SU-DHL-6 (cell line): ENCODE results near the gene DCC.

Experiments used
- H2AFZ ChIP-seq: fragments of 200-600 bp; sonication (generic); 2 replicates; pipeline ENCODE4 v1.6.1; 2014; ENCODE audit warnings: low read depth, mild to moderate bottlenecking, moderate library complexity, mixed read lengths, antibody characterized with exemption, low read length; ENCODE audit not compliant: severe bottlenecking
- H3F3A ChIP-seq: fragments of 200-600 bp; shearing (Covaris generic); 2 replicates; pipeline ENCODE4 v1.6.0; 2016; ENCODE audit warnings: antibody characterized with exemption, mild to moderate bottlenecking; ENCODE audit not compliant: insufficient read depth
- H3K27ac ChIP-seq: fragments of 200-600 bp; sonication (generic); 2 replicates; pipeline ENCODE4 v1.5.1; 2016; ENCODE audit warnings: low read depth, mild to moderate bottlenecking, low read length, moderate library complexity, mixed read lengths
- H3K27me3 ChIP-seq: fragments of 200-600 bp; sonication (generic), shearing (Covaris generic); 2 replicates; pipeline ENCODE4 v1.6.0; 2014; ENCODE audit warnings: mild to moderate bottlenecking, low read length
- H3K36me3 ChIP-seq: fragments of 200-600 bp; sonication (generic); 2 replicates; pipeline ENCODE4 v1.6.1; 2014; ENCODE audit warnings: mild to moderate bottlenecking, low read length, mixed read lengths
- H3K4me2 ChIP-seq: fragments of 300-600, 200-600 bp; shearing (Covaris generic), sonication (generic); 2 replicates; pipeline ENCODE4 v1.6.0; 2014; ENCODE audit warnings: low read length, low read depth, mild to moderate bottlenecking; ENCODE audit not compliant: poor library complexity, severe bottlenecking
- H3K4me3 ChIP-seq: fragments of 200-600 bp; sonication (generic); 2 replicates; pipeline ENCODE4 v1.5.1; 2014; ENCODE audit warnings: antibody characterized with exemption, low read length, mild to moderate bottlenecking, mixed read lengths; ENCODE audit not compliant: insufficient read depth, poor library complexity, severe bottlenecking
- H3K79me2 ChIP-seq: fragments of 200-600 bp; sonication (generic); 2 replicates; pipeline ENCODE4 v1.6.1; 2014; ENCODE audit warnings: mild to moderate bottlenecking, low read length, moderate library complexity; ENCODE audit not compliant: insufficient read depth
- H3K9ac ChIP-seq: fragments of 200-600 bp; sonication (generic); 2 replicates; pipeline ENCODE4 v1.7.0; 2014; ENCODE audit warnings: mild to moderate bottlenecking, low read length
- H3K9me2 ChIP-seq: fragments of 200-600 bp; sonication (generic); replicated peaks from 2 replicates; pipeline ENCODE4 v1.6.1; 2014; ENCODE audit warnings: low read length; ENCODE audit not compliant: insufficient read depth
- H3K9me3 ChIP-seq: fragments of 200-600 bp; sonication (generic); 2 replicates; pipeline ENCODE4 v1.6.1; 2014; ENCODE audit warnings: low read length, mixed read lengths; ENCODE audit not compliant: insufficient read depth
- H4K20me1 ChIP-seq: fragments of 200-600 bp; sonication (generic); 2 replicates; pipeline ENCODE4 v1.6.1; 2014; ENCODE audit warnings: low read depth, mild to moderate bottlenecking, antibody characterized with exemption, low read length, moderate library complexity, mixed read lengths
- EZH2phosphoT487 ChIP-seq: fragments of 200-600 bp; sonication (generic), shearing (Covaris generic); conservative IDR thresholded peaks from 2 replicates; pipeline ENCODE4 v1.6.1; 2018; ENCODE audit warnings: mild to moderate bottlenecking, antibody characterized with exemption, low read length, moderate library complexity, mixed read lengths
- TF ChIP-seq, protein P1 (sequence below): fragments of 200-600 bp; sonication (generic); IDR thresholded peaks from one replicate; pipeline ENCODE4 v1.5.1; 2017; ENCODE audit warnings: antibody characterized with exemption, mild to moderate bottlenecking, low read length, moderate library complexity; ENCODE audit not compliant: insufficient read depth, poor library complexity, severe bottlenecking

DCC gene

GRCh38 chr18:52441794-52442193, 101.8 kb downstream of the DCC start:
- Histone ChIP-seq H2AFZ (no peak overlapping the region), H3K36me3 (no peaks in the 10 kb centered on the region), H3K4me3 (no peak overlapping the region), H3K9me2 (no peaks in the 10 kb centered on the region), H3K27me3 (no peaks in the 10 kb centered on the region), H4K20me1 (no peaks in the 10 kb centered on the region), H3F3A (no peaks in the 10 kb centered on the region), H3K27ac (no peak overlapping the region), H3K79me2 (no peaks in the 10 kb centered on the region), H3K9me3 (no peaks in the 10 kb centered on the region), H3K9ac (no peak overlapping the region), H3K4me2 (no peak overlapping the region)
- TF ChIP-seq, protein P1, sequence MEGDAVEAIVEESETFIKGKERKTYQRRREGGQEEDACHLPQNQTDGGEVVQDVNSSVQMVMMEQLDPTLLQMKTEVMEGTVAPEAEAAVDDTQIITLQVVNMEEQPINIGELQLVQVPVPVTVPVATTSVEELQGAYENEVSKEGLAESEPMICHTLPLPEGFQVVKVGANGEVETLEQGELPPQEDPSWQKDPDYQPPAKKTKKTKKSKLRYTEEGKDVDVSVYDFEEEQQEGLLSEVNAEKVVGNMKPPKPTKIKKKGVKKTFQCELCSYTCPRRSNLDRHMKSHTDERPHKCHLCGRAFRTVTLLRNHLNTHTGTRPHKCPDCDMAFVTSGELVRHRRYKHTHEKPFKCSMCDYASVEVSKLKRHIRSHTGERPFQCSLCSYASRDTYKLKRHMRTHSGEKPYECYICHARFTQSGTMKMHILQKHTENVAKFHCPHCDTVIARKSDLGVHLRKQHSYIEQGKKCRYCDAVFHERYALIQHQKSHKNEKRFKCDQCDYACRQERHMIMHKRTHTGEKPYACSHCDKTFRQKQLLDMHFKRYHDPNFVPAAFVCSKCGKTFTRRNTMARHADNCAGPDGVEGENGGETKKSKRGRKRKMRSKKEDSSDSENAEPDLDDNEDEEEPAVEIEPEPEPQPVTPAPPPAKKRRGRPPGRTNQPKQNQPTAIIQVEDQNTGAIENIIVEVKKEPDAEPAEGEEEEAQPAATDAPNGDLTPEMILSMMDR = no peak
- TF ChIP-seq EZH2phosphoT487 = no peak

DNA sequence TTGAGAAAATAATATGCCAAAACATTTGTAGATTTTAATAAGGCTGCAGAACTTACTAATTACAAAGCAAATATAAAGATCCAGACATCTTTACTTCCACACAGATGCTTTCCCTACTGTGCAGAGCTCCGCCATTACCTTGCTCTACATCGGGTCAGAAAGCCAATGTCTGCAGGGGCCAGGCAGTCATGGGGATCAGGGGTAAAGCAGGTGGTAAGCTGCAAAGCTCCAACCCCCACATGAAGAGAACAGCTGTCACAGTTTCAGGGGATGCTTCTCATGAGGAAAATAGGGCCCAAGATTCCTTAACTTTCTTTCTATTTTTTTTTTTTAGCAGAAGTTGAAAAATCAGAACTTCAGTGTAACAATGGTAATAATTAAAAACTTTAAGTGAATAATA, 102.7 kb downstream of the DCC start:
- Histone ChIP-seq H3K36me3 (no peaks in the 10 kb centered on the region), H2AFZ (no peak overlapping the region), H3K4me3 (no peak overlapping the region), H3K9me2 (no peaks in the 10 kb centered on the region), H3F3A (no peaks in the 10 kb centered on the region), H3K27ac (no peak overlapping the region), H3K79me2 (no peaks in the 10 kb centered on the region), H3K9ac (no peak overlapping the region), H4K20me1 (no peaks in the 10 kb centered on the region), H3K4me2 (no peak overlapping the region), H3K9me3 (no peaks in the 10 kb centered on the region), H3K27me3 (no peaks in the 10 kb centered on the region)
- no peak for TF ChIP-seq EZH2phosphoT487
- TF ChIP-seq, protein P1 = no peak

GRCh38 chr18:52451256-52451655, 111.3 kb downstream of the DCC start:
- no peak overlapping the region for H3K9ac ChIP-seq
- H3K27ac ChIP-seq = no peak overlapping the region
- no peak for TF ChIP-seq EZH2phosphoT487
- TF ChIP-seq, protein P1 = no peak
- no peak overlapping the region for H3K4me2 ChIP-seq
- no peaks in the 10 kb centered on the region for H3F3A ChIP-seq
- H3K36me3 ChIP-seq = no peaks in the 10 kb centered on the region
- H3K79me2 ChIP-seq = no peaks in the 10 kb centered on the region
- no peaks in the 10 kb centered on the region for H4K20me1 ChIP-seq
- H3K4me3 ChIP-seq = no peak overlapping the region
- H2AFZ ChIP-seq = no peak overlapping the region
- no peaks in the 10 kb centered on the region for H3K27me3 ChIP-seq
- H3K9me3 ChIP-seq = no peaks in the 10 kb centered on the region
- no peaks in the 10 kb centered on the region for H3K9me2 ChIP-seq

DNA sequence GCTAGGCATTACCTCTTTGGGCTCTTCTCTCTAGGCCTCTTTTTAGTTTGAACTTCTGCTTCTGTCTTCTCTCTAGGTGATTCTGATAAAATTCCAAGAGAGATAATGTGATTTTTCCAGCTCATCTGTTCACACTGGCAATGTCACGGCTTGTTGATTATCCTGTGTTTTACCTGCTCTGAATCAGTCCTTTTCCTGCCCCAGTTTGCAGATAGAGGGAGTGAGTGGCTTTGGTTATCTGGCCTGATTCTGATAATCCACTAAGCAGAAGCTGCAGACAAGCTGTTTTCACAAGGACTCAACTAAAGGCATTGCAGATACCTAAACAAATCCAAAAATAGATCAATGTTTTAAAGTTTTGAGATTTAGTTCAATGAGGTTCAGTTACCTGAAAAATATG, 111.9 kb downstream of the DCC start:
- TF ChIP-seq, protein P1 = no peak
- TF ChIP-seq EZH2phosphoT487 = no peak
- Histone ChIP-seq H3K79me2 (no peaks in the 10 kb centered on the region), H3K27me3 (no peaks in the 10 kb centered on the region), H4K20me1 (no peaks in the 10 kb centered on the region), H3K9me3 (no peaks in the 10 kb centered on the region), H3K4me3 (no peak overlapping the region), H3K4me2 (no peak overlapping the region), H3K27ac (no peak overlapping the region), H2AFZ (no peak overlapping the region), H3K9ac (no peak overlapping the region), H3K36me3 (no peaks in the 10 kb centered on the region), H3F3A (no peaks in the 10 kb centered on the region), H3K9me2 (no peaks in the 10 kb centered on the region)
